Left ventricle myocardium inferior (tissue), 1 donor: ENCODE measurements around the gene LCE1B. TPM values are rescaled to one million over a fixed set of nuclear protein-coding genes. Genes with fewer than 3 reads are reported as not detected.

Experiments used
- DNase-seq: peaks from one replicate; pipeline ENCODE4 v3.0.0-alpha.2; 2020
- H3K27ac ChIP-seq: fragments of 200-600 bp; replicated peaks from 2 replicates; pipeline ENCODE4 v1.8.0; 2021
- H3K27me3 ChIP-seq: fragments of 200-600 bp; 2 replicates; pipeline ENCODE4 v1.8.0; 2021; ENCODE audit warnings: low read depth
- H3K36me3 ChIP-seq: fragments of 200-600 bp; 2 replicates; pipeline ENCODE4 v1.8.0; 2021
- H3K4me1 ChIP-seq: fragments of 200-600 bp; 2 replicates; pipeline ENCODE4 v1.8.0; 2021
- H3K4me3 ChIP-seq: fragments of 200-600 bp; 2 replicates; pipeline ENCODE4 v1.8.0; 2021; ENCODE audit warnings: mild to moderate bottlenecking, moderate library complexity
- H3K9me3 ChIP-seq: fragments of 200-600 bp; replicated peaks from 2 replicates; pipeline ENCODE4 v1.8.0; 2021
- CTCF ChIP-seq: fragments of 200-600 bp; IDR thresholded peaks from 2 replicates; pipeline ENCODE4 v1.8.0; 2021; ENCODE audit warnings: antibody characterized with exemption, mild to moderate bottlenecking, borderline replicate concordance
- intact Hi-C: fragments of 100-400 bp; cut with micrococcal nuclease; formaldehyde crosslinking; loops from one replicate; pipeline ENCODE4 v1.11.0; 2022
- total RNA-seq: library from RNA; stranded (reverse); fragmentation: NEBNext Ultra II Directional; extraction: Animal tissue kit (Norgen Biotek cat#: 25700); gene quantifications from one replicate; pipeline ENCODE4 v1.2.1, GENCODE V29; 2021
- donor health status: DM: no; HTN: yes; CAD: no; lungs with severe emphysema.

Gene LCE1B
- total RNA-seq, 1 donor from 2014 or later = not detected

DNA sequence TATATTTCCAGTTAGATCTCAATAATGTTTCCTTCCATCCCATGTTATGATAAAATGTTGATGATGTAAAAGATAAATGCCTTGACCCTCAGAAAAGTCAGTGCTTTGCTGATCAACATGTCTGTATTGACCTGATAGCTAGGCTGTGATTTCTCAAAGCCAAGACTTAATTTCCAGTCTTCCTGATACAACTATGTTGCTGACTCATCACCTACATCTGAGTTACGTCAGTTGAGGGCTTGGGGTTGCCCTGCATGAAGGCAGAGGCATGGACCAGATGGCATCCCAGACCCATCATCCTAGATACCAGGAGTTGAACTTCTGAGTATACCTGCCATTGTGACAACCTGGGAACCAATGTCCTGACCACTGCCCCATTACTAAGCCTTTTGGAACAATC is 10.4 kb upstream of the LCE1B start:
- intact Hi-C loops = no loop called here
- DNase-seq = no peak
- H3K9me3 ChIP-seq = no peaks in the 10 kb centered on the region
- H3K36me3 ChIP-seq = no peaks in the 10 kb centered on the region
- no peak overlapping the region for H3K27ac ChIP-seq
- H3K4me3 ChIP-seq = no peak overlapping the region
- TF ChIP-seq CTCF = no peak
- H3K27me3 ChIP-seq = peaks cover 14% of the 10 kb centered on the region
- H3K4me1 ChIP-seq = no peaks in the 10 kb centered on the region

DNA sequence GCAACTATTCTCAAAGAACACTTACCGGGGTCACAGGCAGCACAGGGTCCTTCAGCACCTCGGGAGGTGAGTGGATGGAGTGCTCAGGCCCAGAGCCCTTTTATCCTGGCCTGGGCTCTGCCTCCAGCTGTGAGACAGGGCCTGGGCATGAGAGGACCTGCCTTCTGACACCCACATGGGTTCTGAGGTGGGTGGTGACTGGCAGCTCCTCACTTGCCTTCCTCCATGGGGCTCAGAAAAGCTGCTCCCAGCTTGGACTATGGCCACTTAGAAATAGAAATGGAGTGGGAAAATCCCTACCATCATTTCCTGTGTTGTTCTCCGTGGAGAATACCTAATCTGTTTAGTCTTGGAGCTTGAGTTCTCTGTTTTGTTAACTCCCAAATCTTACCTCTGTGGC is 5.2 kb upstream of the LCE1B start, which contains the start of gene LCE1C:
Gene LCE1C (minus strand): TSS at position 76 of the 400 bp plus-strand sequence. CDS start 1,173 bp downstream, outside the sequence.
- Histone ChIP-seq H3K27me3 (peaks cover 11% of the 10 kb centered on the region), H3K27ac (no peak within 1 kb of the TSS), H3K36me3 (no peaks in the 10 kb centered on the region), H3K9me3 (peaks cover 6% of the 10 kb centered on the region), H3K4me1 (no peaks in the 10 kb centered on the region), H3K4me3 (no peak within 1 kb of the TSS)
- intact Hi-C loops = no loop called here
- DNase-seq = no peak
- TF ChIP-seq CTCF = no peak

DNA sequence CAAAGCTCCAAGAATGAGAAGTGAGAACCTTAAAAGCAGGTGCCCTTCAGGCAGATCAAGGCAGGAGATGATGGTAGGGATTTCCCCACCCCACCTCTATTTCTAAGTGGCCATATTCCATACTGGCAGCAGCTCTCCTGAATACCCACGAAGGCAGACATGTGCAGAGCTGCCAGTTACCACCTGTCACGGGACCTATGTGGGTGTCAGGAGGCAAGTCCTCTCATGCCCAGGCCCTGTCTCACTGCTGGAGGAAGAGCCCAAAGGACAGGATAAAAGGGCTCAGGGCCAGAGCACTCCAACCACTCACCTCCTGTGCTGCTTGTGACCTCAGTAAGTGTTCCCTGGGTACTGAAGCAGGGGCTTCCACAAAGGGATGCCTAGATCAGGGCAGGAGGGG is 721 bp upstream of the LCE1B start:
- peaks cover 5% of the 10 kb centered on the region for H3K27me3 ChIP-seq
- DNase-seq = no peak
- intact Hi-C loops = no loop called here

GRCh38 chr1:152817309-152817708 is 5.5 kb downstream of the LCE1B start:
- Histone ChIP-seq H3K27me3 (peaks cover 5% of the 10 kb centered on the region), H3K27ac (no peak overlapping the region), H3K4me1 (no peaks in the 10 kb centered on the region), H3K9me3 (peaks cover 5% of the 10 kb centered on the region), H3K36me3 (no peaks in the 10 kb centered on the region), H3K4me3 (no peak overlapping the region)
- no peak for DNase-seq
- no peak for TF ChIP-seq CTCF
- intact Hi-C loops = no loop called here

More for the DNA sequence above, 721 bp upstream of the LCE1B start:
- Histone ChIP-seq H3K36me3 (no peaks in the 10 kb centered on the region), H3K4me3 (no peak overlapping the region), H3K4me1 (no peaks in the 10 kb centered on the region), H3K9me3 (peaks cover 11% of the 10 kb centered on the region), H3K27ac (no peak overlapping the region)
- no peak for TF ChIP-seq CTCF

DNA sequence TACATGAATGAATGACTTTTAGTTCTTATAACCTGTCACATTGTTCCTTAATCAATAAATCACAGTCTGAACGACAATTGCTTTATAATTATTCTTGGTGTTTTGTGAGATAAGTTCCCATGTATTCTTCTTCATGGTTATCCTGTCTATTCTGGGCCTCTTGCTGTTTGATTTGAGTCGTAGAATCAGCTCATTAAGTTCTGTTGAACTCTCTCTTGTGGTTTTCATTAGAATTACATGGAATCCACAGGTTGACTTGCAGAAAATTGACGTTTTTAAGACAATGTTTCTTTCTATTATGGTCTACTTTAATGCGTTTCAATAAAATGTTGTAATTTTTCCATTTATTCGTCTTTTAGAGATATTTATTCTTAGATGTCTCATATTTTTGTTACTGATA is 11.5 kb downstream of the LCE1B start:
- TF ChIP-seq CTCF = no peak

More for the DNA sequence above, 11.5 kb downstream of the LCE1B start:
- Histone ChIP-seq H3K27me3 (no peaks in the 10 kb centered on the region), H3K4me1 (no peaks in the 10 kb centered on the region), H3K9me3 (no peaks in the 10 kb centered on the region), H3K36me3 (no peaks in the 10 kb centered on the region), H3K27ac (no peak overlapping the region), H3K4me3 (no peak overlapping the region)
- intact Hi-C loops = no loop called here
- no peak for DNase-seq
